ENCODE results near the gene NEDD4. TPM values are rescaled to one million over a fixed set of nuclear protein-coding genes. Genes with fewer than 3 reads are reported as not detected.

NEDD4 gene
- total and polyA plus RNA-seq, 7 donors, result 3.2 to 28.6 (median 19.4) TPM

DNA sequence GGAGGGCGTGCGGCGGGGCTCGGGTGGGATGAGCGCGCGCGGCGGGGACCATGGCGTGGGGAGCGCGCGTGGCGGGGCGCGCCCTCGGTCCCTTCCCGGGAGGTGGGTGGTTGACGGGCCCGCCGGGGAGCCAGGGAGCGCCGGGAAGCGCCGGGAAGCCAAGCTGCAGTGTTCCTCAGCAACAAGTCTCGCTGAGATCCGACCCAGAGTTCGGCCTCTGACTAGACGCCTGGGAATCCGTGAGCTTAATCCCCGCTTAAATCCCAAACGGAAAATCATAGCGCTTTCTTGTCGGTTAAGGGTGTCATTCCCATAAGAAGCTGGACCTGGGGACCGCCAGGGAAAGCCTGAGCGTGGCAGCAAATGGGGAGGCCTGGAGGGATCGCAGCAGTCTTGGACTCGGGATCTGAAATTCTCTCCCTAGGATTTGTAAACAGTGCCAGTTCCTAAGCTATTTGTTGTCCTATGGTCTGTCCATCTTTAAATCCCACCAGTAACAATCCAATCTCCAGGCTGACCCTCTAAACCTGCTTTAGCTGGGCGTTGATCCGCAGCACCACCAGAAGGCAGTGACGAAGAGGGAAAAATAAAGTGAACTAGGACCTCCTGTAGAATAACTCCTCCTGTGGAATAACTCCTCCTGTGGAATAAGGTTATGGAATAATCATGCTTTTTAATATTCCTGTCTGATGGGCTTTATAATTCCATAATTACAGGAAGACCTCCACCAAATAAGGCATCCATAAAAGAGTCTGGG lies 570 bp upstream of the NEDD4 start:
- no peak for DNase-seq
- H3K9me3 ChIP-seq, result no peaks in the 10 kb centered on the region
- H3K27me3 ChIP-seq, result no peaks in the 10 kb centered on the region
- peaks cover 0 to 23% (median 18%) of the 10 kb centered on the region in 4 donors for H3K4me1 ChIP-seq
- H3K27ac ChIP-seq, result peak overlapping the region; percentile 91 to 97 (median 97)
- no peak for TF ChIP-seq EP300 (IDR thresholded peaks at IDR 0.05)
- TF ChIP-seq POLR2A (IDR thresholded peaks at IDR 0.05), result no peak
- TF ChIP-seq, protein P1, sequence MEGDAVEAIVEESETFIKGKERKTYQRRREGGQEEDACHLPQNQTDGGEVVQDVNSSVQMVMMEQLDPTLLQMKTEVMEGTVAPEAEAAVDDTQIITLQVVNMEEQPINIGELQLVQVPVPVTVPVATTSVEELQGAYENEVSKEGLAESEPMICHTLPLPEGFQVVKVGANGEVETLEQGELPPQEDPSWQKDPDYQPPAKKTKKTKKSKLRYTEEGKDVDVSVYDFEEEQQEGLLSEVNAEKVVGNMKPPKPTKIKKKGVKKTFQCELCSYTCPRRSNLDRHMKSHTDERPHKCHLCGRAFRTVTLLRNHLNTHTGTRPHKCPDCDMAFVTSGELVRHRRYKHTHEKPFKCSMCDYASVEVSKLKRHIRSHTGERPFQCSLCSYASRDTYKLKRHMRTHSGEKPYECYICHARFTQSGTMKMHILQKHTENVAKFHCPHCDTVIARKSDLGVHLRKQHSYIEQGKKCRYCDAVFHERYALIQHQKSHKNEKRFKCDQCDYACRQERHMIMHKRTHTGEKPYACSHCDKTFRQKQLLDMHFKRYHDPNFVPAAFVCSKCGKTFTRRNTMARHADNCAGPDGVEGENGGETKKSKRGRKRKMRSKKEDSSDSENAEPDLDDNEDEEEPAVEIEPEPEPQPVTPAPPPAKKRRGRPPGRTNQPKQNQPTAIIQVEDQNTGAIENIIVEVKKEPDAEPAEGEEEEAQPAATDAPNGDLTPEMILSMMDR (IDR thresholded peaks at IDR 0.05), result no peak
- no peak for TF ChIP-seq POLR2AphosphoS5 (IDR thresholded peaks at IDR 0.05)
- no peaks in the 10 kb centered on the region for H3K36me3 ChIP-seq
- intact Hi-C loops (cut with DNase I), result loop anchor here (5.0 kb wide), 3 partner anchors 48 to 248 kb away; partner anchors contain the start of gene RFX7
- peak overlapping the region; percentile 81 to 92 (median 86) for H3K4me3 ChIP-seq
- WGBS, 2 donors, result 1 to 2% methylated on average over 41 of the region's 41 CpGs

DNA sequence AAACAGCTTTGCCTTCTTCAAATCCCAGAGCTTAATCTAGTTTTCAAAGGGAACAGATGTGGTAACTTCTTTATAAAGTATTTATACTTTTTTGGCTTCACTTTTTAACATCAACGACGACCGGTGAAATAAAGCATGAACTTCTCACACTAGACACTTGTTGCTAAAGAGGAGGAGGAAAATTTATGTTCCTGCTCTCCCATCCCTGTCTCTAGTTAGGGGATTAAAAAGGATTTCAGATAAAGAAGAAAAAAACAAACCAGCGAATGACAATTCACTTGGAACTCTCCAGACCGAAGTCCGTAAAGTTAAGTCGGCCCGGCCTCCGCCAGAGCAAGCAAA lies 672 bp downstream of the NEDD4 start:
- 1 to 2% methylated on average over 9 of the region's 9 CpGs for WGBS, 2 donors
- intact Hi-C loops (cut with DNase I), result loop anchor here (5.0 kb wide), 3 partner anchors 50 to 250 kb away; partner anchors contain the start of gene RFX7
- H3K27me3 ChIP-seq, result no peaks in the 10 kb centered on the region
- peak overlapping the region; percentile 81 to 92 (median 86) for H3K4me3 ChIP-seq
- H3K36me3 ChIP-seq, result no peaks in the 10 kb centered on the region
- TF ChIP-seq POLR2AphosphoS5 (IDR thresholded peaks at IDR 0.05) (no peak), EP300 (IDR thresholded peaks at IDR 0.05) (no peak), POLR2A (IDR thresholded peaks at IDR 0.05) (no peak)
- TF ChIP-seq, protein P1 (IDR thresholded peaks at IDR 0.05), result no peak
- DNase-seq, result no peak
- peak overlapping the region; percentile 91 to 97 (median 97) for H3K27ac ChIP-seq
- peaks cover 0 to 23% (median 18%) of the 10 kb centered on the region in 4 donors for H3K4me1 ChIP-seq
- H3K9me3 ChIP-seq, result no peaks in the 10 kb centered on the region

DNA sequence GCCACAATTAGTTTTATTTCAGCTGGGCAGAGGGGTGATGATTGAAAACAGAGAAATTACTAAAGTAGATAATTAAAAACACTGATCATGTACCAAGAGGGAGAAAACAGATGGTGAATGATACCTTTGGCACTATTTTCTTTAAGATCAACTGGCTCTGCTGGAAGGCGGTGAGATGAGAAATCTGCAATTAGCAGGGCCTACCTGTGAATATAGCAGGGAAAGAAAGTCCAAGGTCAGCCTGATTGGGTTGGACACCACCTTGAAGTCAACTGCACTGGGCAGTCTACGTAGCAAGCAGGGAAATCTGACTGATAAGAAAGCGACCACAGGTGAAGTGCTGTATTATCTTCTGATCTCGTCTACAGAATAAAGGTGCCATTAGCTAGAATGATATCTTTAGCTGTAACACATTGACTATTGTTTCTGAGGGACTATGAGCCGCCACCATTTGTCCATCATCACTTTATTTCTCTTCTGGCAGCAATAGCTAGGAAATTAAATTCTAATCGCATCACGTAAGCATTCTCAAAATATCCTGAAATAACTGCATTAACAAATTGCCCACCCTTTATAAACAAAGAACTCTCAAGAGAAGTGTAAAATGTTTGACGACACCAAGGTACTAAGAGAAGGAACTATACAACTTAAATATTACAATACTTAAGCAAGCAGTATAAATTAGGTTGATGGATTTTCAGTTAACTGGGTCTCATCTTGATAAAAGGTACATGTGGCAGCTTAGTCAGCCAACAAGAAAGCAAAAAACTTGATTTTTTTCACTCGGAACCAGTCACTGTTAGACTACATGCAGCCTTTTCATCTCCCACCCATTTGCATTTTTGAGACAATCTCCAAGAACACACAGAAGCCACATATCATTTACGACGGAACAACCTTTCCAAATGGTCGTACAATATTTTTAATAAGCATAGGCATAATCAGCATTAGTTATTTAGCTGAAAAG lies 1.3 kb downstream of the NEDD4 start:
- DNase-seq, result no peak
- 52 to 56% methylated on average over 12 of the region's 12 CpGs for WGBS, 2 donors
- no peaks in the 10 kb centered on the region for H3K9me3 ChIP-seq
- no peaks in the 10 kb centered on the region for H3K36me3 ChIP-seq
- TF ChIP-seq EP300 (IDR thresholded peaks at IDR 0.05) (no peak), POLR2A (IDR thresholded peaks at IDR 0.05) (no peak), POLR2AphosphoS5 (IDR thresholded peaks at IDR 0.05) (no peak)
- TF ChIP-seq, protein P1 (IDR thresholded peaks at IDR 0.05), result no peak
- peaks cover 0 to 23% (median 18%) of the 10 kb centered on the region in 4 donors for H3K4me1 ChIP-seq
- peak overlapping the region; percentile 81 to 92 (median 86) for H3K4me3 ChIP-seq
- H3K27ac ChIP-seq, result peak overlapping the region; percentile 91 to 97 (median 97)
- no peaks in the 10 kb centered on the region for H3K27me3 ChIP-seq
- intact Hi-C loops (cut with DNase I), result loop anchor here (5.0 kb wide), 3 partner anchors 50 to 250 kb away; partner anchors contain the start of gene RFX7

DNA sequence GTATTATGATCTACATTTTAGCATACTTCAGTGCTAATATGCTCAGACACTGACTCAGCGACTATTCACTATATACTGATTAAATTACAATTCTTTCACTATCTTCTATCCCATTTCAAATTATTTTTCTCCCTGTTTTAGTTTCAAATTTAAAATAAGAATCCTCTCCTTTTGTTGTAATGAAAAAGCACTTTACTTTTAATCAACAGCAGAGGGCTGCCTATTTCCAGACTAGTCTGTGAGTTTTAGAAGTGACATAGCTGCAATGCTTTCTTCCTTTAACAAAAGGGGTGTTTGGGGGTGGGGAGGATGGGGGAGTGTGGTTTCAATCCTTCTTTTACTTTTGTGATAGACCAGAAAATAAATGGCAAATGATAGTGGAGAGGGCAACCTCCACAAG lies 2.4 kb downstream of the NEDD4 start:
- no peak for DNase-seq
- Histone ChIP-seq H3K4me3 (no peak overlapping the region), H3K27ac (no peak overlapping the region), H3K36me3 (no peaks in the 10 kb centered on the region), H3K27me3 (no peaks in the 10 kb centered on the region), H3K9me3 (no peaks in the 10 kb centered on the region), H3K4me1 (peaks cover 0 to 23% (median 18%) of the 10 kb centered on the region in 4 donors)
- intact Hi-C loops (cut with DNase I), result loop anchor here (5.0 kb wide), 3 partner anchors 51 to 251 kb away; partner anchors contain the start of gene RFX7
- WGBS, 2 donors, result 96 to 97% methylated on average over 1 of the region's 1 CpG
- TF ChIP-seq POLR2A (IDR thresholded peaks at IDR 0.05) (no peak), POLR2AphosphoS5 (IDR thresholded peaks at IDR 0.05) (no peak), EP300 (IDR thresholded peaks at IDR 0.05) (no peak)
- TF ChIP-seq, protein P1 (IDR thresholded peaks at IDR 0.05), result no peak
